Measurements from ENCODE around the gene NDUFB10.
A peak's percentile ranks its signal among the peaks of the same experiment; 100 is the strongest.
"Not testable (repeated sequence)": the region's sequence is repeated elsewhere in the genome, so short reads cannot be mapped to it uniquely, and the experiment has no call there.

Gene NDUFB10

DNA sequence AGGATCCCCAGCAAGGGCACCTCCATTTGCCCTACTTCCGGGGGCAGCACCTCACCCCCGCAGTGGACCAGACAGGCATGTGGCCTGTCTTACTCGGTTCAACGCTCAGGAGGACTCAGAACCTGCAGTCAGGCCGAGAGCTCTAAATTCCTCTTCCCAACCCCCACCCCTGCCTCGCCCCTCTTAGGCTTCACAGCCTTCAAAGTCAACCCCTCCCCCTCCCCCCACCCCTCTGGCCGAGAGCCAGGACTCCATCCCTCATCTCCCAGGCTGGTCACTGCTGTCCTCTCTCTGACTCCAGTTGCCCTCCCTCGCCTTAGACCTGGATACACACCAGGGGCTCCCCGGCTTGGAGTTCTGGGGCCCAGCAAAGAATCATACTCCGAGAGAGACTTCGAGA lies 33.1 kb upstream of the NDUFB10 start:
- DNase-seq = no peak

DNA sequence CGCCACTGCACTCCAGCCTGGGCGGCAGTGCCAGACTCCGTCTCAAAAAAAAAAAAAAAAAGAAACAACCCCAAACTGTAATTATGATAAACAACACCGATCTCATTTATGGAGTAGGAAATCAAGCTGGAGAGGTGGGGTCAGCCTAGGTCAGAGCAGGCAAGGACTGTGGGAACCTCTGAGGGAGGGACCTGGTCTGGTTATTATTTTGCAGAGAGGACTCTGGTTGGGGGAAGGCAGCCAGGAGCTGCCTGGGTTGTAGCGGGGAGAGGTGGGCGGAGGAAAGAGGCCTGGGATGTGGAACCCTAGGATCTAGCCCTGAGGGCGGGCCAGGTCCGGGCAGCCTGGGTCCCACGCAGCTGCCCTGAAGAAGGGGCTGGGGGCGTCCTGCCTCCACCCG lies 30.2 kb upstream of the NDUFB10 start:
- DNase-seq = no peak

DNA sequence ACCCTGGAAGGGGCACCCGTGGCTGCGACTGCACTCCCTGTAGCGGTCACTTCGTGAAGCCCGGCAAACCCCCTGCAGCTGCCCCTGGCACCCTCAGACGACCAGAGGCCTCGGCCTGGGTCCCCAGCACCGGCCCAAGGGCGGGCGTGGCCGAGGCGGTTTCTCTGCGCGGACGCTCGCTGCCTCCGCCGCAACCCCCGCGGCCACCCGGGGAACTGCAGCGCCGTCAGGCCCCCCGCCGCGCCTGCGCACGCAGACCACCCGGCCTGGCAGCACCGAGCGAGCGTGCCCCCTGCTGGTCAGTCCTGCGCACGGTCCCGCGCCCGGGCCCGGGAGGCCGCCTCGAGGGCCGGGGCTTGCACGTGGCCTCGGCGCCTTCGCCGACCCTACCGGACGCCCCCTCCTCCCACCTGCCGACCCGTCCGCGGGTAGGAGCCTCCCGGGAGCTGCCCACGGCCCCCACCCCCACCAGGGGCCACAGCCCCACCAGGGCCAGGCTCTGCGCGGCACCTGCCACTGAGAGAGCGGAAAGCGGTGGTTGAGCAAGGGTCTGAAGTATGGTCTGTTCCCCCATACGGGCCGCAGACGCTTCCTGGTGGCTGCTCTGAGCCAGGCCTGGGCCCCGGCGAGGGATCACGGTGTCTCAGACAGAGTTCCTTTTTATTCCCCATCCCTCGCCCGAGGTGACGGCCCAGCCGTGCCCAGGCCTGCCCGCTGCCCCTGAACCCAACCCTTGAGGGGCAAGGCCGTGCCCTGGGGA lies 29.6 kb upstream of the NDUFB10 start:
- DNase-seq = no peak

DNA sequence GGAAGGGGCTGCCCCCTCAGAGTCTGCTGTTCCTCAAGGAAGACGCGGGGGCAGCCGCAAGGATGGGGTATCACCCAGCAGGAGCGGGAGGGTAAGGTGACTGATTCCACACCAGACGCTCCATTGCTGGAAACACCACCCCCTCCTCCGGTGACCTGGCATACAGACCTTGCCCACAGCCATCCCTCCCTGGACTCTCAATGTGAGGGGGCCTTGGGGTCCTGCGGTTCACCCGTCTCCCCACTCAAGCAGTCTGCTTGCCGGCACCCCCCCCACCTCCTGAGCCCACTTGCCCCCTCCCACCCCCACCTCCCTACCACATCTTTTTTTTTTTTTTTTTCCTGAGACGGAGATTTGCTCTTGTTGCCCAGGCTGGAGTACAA lies 29.0 kb upstream of the NDUFB10 start:
- no peak for DNase-seq

DNA sequence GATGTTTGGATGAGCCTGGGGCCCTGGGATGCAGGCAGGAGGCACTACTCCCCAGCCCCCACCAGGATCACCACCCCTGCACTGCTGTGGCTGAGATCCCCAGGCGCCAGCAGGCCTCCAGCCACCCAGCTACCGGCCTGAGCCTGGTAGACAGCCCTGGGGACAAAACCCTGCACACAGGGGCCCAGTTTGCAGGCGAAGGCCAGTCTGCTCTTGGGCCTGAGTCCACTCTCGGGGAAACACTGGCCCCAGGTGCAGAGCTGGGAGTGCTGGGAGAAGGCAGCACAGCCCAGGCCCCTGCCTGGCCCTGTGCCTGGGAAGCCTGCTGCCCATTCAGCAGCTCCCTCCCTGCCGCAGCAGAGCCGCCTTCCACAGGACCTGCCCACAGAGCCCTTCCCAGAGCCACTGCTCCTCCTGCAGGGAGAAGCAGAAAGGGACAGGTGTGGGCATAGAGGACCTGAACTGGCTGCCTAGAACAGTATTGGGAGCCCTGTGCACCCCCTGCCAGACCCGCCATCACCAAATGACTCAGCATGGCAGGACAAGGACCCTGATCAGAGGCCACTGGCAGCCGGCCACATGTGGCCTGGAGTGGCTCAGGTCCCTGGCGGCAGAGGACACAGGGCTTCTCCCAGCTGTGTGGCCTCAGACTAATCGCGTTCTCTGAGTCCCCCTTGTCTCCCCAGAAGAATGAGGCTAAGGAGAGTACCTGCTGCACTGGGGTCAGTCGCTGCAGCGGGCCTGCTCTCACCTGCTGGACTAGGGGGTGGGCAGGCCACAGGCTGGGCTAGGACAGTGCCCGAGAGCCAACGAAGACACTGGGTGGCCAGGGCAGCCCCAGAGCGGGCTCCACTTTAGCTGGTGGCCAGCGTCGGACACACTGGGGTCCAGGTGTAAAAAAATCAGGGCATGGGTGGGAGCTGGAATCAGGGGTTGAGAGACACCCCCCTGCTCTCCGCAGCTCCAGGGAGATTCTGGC lies 27.0 kb upstream of the NDUFB10 start:
- DNase-seq = no peak

DNA sequence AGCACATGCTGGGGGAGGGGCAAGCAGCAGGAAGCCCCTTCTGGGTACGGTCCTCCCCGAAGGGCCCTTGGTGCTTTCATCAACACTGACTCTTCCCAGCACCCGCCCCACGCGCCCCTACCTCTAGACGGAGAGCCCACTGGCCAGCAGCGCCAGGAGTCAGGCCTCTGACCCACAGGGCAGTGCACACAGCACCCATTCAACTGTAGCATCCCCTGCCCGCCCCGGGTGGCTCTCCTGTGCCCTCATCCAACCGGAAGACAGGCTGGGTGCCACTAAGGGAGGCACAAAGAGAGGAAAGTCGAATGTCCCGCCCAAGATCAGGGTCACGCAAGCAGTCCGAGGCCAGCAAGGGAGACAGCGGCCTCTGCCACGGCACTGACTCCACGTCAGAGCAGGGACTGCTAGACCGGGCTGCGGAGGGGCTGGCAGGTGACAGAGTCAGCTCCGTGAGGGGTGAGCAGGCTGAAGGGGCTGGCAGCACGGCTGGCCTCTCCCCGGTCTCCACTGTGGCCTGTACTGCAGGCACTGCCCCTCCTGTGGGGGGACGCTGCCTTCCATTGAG lies 26.2 kb upstream of the NDUFB10 start:
- DNase-seq = no peak

DNA sequence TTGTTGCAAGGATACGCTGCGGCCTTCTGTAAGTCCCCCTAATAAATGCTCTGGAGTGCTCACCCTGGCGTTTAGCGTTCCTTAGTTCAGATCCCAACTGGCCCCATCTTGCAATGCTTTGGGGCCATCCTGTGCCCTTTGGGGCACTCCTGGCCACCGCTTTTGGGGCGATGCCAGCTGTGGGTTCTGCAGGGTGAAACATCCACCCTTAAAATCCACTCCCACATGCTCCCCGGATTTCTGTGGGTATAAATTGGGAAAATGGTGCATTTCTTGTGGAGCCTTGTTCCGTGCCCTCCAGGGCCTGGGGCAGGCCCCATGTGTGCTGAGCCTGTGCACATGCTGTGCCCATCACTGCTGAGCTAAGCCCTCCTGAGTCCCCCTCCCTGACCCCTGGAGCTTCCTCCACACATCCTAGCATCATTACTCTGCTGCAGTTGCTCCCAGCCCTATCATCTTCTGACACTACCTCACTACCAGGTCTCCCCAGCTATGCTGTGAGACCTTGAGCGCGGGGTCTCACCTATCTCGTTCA lies 22.3 kb upstream of the NDUFB10 start:
- no peak for DNase-seq

DNA sequence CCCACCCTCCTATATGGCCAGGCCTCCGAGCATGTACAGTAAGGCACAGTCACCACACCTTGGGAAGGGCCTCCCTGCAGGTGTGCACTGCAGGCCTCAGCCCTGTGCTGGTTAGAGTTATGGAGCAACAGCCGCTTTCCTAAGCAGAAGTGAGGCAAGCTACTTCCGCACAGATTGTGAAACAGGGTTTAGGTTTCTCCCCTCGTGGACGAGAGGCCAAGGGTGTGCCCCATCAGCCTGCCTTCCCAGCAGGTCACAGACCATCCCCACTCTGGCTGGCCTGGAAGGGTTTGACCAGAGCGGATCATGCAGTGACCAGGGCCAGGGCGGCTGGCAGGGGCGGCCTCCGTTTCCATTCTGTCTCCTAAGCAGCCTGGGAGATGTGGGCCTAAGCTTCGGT lies 21.0 kb upstream of the NDUFB10 start:
- no peak for DNase-seq

DNA sequence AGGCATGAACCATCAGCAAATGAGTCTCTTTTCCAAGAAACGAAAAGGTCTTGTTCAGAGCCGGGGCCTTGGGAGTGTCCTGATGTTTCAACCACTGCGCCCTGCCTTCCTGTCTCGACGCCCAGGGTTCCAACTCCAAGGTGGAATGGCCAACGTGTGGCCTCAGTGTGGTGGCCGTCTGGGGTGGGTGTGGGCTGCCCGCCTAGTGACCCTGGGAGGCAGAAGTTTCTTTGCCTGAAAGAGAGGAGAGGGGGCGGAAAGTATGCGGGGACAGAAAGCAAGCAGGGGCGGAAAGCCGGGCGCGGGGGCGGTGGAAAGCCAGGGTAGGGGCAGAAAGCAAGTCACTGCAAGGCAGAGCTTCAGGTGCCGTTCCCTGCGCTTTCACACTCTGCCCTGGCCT lies 20.4 kb upstream of the NDUFB10 start:
- no peak for DNase-seq

DNA sequence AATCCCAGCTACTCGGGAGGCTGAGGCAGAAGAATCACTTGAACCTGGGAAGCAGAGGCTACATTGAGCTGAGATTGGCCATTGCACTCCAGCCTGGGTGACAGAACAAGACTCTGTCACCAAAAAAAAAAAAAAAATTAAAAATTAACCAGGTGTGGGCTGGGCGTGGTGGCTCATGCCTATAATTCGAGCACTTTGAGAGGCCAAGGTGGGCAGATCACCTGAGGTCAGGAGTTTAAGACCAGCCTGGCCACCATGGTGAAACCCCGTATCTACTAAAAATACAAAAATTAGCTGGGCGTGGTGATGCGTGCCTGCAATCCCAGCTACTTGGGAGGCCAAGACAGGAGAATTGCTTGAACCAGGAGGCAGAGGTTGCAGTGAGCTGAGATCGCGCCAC lies 19.5 kb upstream of the NDUFB10 start:
- not testable (repeated sequence) for DNase-seq

DNA sequence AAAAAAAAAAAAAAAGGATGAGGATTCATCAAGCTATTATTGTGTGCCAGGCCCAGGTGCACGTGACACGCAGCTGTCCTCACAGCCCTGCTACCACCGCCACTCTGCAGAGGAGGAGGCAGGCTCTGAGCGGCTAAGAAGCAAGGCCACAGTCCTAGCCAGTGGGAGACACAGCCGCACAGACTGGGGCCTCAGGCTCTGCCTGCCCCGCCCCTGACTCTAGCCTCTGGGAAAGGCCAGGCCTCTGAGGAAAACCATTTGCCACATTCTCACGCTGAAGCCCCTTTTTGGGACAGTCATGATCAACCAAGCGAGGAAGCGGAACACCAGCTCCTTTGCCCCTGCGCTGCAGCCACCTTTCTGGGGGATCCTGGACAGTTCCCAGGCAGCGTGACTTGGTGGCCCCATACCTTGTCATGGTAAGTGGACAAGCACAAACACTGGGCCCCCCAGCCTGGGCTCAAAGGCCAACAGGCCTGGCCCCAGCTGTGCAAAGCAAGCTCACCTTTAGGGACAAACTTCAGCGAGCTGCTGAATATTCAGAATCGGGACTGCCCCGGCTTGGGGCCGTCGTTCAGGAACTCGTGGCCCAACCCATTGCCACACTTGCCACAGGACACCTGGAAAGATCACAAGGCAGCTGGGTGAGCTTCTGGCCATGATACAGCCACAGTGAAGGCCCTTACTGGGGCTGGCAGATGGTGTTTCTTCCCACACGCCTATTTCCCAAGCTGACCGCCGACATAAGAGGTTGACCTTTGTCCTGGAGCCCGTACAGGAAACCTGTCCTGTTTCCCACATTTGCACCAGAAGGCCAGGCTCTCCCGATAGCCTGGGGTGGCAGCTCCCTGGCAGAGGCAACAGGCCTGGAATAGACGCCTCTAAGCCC lies 18.8 kb upstream of the NDUFB10 start:
- DNase-seq = no peak

DNA sequence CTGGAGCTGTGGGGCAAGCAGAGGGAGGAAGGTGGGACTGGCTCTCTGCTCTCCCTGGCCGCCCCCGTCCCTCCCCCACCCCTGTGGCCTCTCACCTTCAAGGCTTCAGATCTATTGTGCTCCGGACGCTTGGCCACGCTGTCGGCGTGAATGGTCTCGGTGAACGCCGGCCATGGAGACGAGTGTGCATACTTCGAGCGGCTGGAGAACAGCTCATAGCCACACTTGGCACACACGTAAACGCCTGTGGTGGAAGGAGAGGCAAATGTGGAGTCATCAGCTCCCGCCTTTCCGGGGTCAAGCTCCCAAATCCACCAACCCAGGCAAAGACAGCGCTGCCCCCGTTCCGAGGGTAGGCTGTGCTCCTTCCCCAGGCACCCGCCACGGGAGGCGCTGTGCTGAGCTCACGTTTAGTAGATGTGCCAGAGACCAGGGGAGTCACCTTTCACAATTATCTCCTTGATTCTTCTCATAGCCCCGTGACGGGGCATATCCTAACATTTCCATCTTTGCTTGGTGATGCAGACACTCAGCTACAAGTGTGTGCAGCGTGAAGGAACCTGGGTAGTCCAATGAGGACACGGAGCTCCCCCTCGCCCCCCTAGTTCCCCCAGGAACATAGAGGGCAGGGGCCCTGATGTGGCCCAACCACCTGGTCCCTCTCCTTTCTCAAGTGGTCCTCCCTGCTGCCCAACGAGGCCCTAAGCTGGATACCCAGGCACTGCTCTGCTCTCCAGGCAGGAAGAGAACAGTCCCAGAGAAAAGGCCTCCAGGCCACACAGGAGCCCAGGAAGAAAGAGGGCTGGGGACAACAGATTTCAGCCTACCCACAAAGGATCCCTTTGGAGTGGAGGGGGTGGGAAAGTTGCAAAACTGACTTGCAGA lies 17.9 kb upstream of the NDUFB10 start:
- no peak for DNase-seq

DNA sequence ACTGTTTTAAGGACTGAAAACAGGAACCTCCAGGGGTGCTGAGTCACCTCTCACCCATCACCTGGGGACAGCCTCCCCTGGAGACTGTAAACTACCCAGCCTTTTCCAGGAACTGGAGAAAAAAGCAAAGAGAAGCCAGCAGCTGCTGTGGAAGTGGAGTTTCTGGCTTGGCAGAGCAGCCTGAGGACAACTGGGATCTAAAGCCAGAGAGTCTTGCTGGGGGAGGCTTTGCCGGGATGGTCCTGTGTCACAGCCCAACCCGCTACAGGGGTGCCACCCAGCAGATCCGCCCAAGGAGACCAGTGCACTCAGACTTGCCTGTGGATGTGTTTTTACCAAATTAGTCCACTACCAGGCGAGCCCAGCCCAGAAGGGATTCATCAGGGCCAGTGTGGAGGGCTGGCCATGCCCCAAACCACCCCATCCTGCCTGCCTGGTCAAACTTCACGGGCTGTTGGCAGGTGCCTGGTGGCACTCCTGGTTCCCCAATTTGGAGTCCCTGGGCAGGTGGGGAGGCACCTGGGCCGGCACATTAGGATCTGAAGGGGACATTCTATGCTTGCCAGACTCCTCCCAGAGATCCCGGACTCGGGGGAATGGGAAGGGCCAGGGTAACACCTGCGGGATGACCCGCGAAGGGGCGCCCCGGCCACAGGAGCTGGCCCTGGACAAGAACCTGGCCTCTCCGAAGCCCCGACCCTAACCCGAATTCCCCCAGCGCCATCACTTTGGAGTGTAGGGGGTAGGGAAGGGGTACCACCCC lies 17.1 kb upstream of the NDUFB10 start:
- no peak for DNase-seq

DNA sequence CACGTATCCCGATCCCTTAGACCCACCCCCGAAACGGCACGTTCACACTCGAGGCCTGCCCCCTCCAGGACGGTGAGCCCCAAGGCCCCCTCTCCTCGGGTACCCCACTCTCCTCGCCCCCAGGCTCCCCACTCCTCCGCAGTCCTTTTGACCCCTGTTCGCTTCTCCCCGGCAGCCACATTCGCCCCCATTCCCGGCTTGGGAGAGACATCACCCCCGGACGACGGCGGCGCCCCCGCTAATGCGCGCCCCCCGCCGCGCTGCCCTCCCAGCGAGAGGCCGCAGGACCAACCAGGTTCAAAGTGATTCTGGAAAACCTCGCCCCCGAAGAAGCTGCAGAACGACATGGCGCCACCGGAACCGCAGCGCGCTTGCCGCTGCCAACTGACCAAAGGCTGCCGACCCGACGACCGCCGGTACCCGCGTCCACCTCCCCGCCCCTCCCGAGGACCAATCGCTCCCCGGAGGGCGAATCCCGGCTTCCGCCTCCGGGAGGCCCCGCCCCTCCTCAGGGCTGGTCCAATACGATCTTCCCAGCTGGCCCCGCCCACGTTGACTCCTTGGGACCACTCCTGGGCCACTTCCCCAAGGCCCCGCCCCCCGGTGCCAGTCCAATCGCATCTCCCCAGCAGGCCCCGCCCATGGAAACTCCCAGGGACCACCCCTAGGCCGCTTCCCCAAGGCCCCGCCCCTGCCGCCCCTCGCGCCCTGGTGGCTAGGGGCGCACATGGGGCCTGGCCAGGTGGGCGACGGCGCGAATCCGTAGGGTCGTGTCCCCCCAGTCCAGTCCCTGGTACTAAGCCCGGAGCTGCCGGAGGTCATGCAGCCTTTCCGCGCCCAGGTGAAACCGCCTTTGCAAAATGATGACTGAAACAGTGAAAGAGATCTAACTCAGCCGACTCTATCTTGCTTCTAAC lies 16.3 kb upstream of the NDUFB10 start, which contains the start of gene MSRB1:
Gene MSRB1, minus strand, starts transcription at position 390 of the 917 bp plus-strand sequence. Its CDS starts 43 bp downstream, at position 347.
- peak; percentile 85 for DNase-seq

DNA sequence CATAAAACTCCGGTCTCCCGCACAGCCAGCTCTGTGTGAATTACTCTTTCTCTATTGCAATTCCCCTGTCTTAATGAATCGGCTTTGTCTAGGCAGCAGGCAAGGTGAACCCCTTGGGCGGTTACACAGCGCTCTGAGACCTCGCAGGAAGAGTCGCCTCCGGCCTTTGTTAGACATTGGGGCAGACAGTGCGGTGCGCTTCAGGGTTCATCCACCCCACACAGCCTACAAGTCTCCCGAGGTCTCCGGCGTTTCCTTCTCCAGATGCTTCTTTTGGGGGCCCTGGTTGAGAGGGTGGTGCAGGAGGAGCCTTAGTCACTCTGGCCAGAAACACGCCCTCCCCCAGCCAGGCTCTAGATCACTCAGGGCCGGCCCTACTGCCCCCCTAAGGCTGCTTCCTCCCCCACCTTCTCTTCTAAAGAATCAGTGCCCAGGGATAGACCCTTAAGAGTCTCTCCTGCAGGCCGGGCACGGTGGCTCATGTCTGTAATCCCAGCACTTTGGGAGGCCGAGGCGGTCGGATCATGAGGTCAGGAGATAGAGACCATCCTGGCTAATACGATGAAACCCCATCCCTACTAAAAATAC lies 14.6 kb upstream of the NDUFB10 start:
- DNase-seq = no peak

DNA sequence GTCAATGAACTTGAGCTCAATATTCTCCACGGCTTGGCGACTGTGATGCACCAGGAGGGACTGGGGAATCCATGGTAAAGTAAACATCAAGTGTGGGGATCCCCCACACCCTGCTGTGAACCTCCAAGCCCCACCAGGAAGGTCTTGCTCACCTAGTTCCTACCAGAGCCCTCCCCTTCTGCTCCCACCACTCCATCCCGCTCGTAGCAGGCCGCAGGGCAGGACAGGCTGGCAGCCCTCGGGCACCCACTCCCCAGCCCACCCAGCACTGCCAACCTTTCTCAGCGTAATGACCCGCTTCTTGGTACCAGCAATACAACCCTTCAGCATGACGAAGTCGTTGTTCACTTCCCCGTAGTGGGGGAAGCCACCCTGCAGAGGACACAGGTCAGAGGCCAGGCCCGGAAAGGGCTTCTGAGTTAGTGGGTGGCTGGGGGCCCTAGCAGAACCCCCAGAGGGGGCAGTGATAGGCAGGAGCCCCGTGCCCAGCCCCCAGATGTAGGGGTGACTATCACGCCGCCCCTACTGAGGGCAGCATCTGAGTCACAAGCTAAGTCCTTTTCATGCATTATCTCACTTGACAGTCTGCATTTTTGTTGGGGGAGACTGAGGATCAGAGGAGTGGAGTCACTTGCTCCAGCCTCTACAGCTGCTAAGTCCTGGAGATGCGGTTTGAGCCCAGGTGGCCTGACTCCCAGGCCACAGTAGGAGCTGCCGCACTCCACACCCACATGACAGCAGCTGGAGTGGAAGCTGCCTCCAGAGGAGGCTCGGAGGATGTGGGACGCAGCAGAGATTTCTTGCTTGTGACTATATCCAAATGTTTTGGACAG lies 13.6 kb upstream of the NDUFB10 start:
- DNase-seq = no peak

DNA sequence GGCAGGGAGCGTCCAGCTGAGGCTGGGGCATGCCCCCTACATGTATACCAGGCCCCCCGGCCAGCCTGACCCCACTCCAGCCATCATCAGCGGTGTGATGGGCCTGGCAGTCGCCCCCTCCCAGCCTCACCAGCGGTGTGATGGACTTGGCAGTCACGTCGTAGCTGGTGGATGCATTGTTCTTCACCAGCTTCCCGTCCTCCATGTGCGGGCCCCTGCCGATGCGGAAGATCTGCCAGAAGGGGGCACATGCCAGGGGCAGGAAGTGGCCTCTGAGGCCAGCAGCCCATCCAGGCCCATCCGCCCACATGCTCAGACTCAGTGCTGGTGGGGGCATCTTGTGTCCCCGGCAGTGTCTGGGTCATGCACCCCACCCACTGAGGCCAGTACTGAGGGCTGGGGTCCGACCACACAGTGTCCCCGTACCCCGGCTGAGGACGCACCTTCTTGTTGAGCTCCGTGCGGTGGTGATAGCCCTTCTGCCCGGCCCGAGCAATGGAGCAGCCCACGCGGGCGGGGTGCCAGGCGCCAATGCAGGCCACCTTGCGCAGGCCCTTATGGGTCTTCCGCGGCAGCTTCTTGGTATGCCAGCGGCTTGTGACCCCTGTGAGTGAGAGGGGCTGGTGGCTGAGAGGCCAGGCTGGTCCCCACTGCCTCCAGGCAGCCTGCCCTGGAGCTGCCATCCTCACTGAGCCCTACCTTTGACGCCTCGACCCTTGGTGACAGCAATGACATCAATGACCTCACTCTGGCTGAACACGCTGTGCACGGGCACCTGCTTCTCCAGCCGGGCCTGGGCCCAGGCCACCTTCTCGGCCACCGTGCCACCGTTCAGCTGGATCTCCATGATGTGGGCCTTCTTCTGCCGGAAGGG lies 12.6 kb upstream of the NDUFB10 start:
- DNase-seq = no peak

Measured in NCI-H524 treated with DMSO at 0.1 percent for 48 hours (cell line).